GM12875 (cell line): ENCODE data around the gene HNRNPR.
"Not testable (repeated sequence)": the region's sequence is repeated elsewhere in the genome, so short reads cannot be mapped to it uniquely, and the experiment has no call there.

Experiments
- H3K4me3 ChIP-seq: one replicate; pipeline ENCODE4 v1.5.1; 2011; ENCODE audit warnings: low read depth, low read length, control low read depth
- TF ChIP-seq, protein P1 (sequence below): IDR thresholded peaks from 2 replicates; pipeline ENCODE4 v1.5.1; 2011; ENCODE audit warnings: low read depth, mild to moderate bottlenecking, control low read depth, inconsistent platforms, low read length, moderate library complexity, borderline replicate concordance; ENCODE audit not compliant: insufficient read depth

Gene HNRNPR

GRCh38 chr1:23384312-23385058 is 40.4 kb upstream of the HNRNPR start:
- H3K4me3 ChIP-seq: no peak overlapping the region
- TF ChIP-seq, protein P1, sequence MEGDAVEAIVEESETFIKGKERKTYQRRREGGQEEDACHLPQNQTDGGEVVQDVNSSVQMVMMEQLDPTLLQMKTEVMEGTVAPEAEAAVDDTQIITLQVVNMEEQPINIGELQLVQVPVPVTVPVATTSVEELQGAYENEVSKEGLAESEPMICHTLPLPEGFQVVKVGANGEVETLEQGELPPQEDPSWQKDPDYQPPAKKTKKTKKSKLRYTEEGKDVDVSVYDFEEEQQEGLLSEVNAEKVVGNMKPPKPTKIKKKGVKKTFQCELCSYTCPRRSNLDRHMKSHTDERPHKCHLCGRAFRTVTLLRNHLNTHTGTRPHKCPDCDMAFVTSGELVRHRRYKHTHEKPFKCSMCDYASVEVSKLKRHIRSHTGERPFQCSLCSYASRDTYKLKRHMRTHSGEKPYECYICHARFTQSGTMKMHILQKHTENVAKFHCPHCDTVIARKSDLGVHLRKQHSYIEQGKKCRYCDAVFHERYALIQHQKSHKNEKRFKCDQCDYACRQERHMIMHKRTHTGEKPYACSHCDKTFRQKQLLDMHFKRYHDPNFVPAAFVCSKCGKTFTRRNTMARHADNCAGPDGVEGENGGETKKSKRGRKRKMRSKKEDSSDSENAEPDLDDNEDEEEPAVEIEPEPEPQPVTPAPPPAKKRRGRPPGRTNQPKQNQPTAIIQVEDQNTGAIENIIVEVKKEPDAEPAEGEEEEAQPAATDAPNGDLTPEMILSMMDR: no peak

DNA sequence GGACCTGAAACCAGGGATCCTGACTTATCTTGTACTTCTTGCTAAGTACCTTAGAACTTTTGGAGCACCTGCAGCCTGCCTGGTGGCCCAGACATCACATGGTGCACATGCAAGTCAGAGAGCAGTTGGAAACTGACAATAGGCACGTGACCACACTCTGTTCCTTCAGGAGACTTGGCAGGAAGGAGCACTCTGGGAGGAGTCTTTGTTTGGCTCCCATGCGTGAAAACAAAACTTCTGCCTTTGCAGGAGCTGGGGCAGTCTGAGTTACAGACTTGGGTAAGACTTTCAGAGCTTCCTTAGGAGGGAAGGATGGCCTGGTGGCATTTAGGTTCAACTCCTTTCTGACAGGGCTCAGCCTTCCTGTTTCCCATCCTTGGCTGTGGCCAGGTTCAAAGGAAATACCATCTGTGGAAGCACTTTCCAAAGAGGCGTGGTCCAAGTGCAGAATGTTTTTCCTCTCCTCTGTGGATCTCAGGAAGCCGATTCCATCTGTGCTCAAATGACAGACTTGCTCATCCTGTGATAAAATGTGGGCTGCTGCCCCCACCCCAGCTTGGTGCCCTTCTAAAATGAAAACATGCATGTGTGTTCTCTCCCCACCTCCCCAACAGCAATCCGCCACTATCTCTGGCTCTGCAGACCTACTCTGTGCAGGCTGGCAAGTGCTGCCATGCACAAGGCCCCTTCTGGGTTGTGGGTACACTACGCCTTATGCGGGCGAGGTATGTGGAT is 39.7 kb upstream of the HNRNPR start:
- TF ChIP-seq, protein P1: no peak
- H3K4me3 ChIP-seq: no peak overlapping the region

- TF ChIP-seq, protein P1: no peak
- no peak overlapping the region for H3K4me3 ChIP-seq
Observed at GRCh38 chr1:23381233-23381885, 37.3 kb upstream of the HNRNPR start.

DNA sequence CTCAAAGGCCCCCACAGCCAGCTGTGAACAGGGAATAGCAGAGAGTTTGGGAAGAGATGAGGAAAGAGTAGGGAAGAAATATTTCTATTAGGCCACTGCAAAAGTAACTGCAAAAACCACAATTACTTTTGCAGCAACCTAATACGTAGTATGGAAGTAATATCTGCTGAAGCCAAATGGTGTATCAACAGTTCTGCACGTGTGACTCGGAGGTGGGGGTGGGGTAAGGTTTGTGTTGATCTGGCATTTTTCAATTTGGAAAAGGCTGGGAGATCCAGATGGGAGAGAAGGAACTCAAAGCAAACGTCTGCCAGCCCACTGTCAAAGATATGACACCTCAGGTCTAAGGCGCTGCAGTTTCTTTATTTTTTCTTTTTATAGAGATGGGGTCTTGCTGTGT is 36.6 kb upstream of the HNRNPR start:
- TF ChIP-seq, protein P1: no peak
- H3K4me3 ChIP-seq: no peak overlapping the region

DNA sequence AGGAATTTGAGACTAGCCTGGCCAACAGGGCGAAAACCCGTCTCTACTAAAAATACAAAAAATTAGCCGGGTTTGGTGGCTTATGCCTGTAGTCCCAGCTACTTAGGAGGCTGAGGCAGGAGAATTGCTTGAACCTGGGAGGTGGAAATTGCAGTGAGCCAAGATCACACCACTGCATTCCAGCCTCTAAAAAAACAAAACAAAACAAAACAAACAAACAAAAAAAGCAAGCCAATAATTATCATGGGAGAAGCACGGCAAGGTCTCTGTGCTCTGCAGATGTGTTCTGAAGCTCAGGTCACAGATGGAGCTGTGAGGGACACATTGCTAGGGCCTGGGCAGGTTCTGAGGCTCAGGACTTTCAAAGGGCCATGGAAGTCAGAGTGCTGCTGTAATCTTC is 36.2 kb upstream of the HNRNPR start:
- not testable (repeated sequence) for H3K4me3 ChIP-seq

- TF ChIP-seq, protein P1: no peak
- no peak overlapping the region for H3K4me3 ChIP-seq
Observed at GRCh38 chr1:23376890-23377811, 33.1 kb upstream of the HNRNPR start.

- H3K4me3 ChIP-seq: not testable (repeated sequence)
Observed at GRCh38 chr1:23374079-23374735, 30.1 kb upstream of the HNRNPR start.
